GM12801 (cell line): ENCODE measurements around the gene AKIRIN1.

Experiments
- TF ChIP-seq, protein P1 (sequence below): IDR thresholded peaks from one replicate; pipeline ENCODE4 v1.5.1; 2011; ENCODE audit warnings: control low read depth; ENCODE audit not compliant: insufficient read length; ENCODE audit errors: extremely low read depth

AKIRIN1 gene

GRCh38 chr1:39006287-39006686, 15.2 kb downstream of the AKIRIN1 start:
- TF ChIP-seq, protein P1, sequence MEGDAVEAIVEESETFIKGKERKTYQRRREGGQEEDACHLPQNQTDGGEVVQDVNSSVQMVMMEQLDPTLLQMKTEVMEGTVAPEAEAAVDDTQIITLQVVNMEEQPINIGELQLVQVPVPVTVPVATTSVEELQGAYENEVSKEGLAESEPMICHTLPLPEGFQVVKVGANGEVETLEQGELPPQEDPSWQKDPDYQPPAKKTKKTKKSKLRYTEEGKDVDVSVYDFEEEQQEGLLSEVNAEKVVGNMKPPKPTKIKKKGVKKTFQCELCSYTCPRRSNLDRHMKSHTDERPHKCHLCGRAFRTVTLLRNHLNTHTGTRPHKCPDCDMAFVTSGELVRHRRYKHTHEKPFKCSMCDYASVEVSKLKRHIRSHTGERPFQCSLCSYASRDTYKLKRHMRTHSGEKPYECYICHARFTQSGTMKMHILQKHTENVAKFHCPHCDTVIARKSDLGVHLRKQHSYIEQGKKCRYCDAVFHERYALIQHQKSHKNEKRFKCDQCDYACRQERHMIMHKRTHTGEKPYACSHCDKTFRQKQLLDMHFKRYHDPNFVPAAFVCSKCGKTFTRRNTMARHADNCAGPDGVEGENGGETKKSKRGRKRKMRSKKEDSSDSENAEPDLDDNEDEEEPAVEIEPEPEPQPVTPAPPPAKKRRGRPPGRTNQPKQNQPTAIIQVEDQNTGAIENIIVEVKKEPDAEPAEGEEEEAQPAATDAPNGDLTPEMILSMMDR, result no peak

GRCh38 chr1:39006726-39007645, 15.9 kb downstream of the AKIRIN1 start:
- TF ChIP-seq, protein P1, result no peak

GRCh38 chr1:39016604-39017171, 25.6 kb downstream of the AKIRIN1 start:
- TF ChIP-seq, protein P1, result no peak

- TF ChIP-seq, protein P1, result no peak
Measured at GRCh38 chr1:39017266-39017665, 26.2 kb downstream of the AKIRIN1 start.

- TF ChIP-seq, protein P1, result no peak
Measured at GRCh38 chr1:39021426-39021825, 30.4 kb downstream of the AKIRIN1 start.

GRCh38 chr1:39023140-39023539, 32.1 kb downstream of the AKIRIN1 start:
- TF ChIP-seq, protein P1, result no peak

GRCh38 chr1:39026051-39026865, 35.2 kb downstream of the AKIRIN1 start, which contains the start of gene NDUFS5:
Gene NDUFS5, plus strand, starts transcription at chr1:39026350. Its CDS starts 2,375 bp downstream, at chr1:39028725.
- TF ChIP-seq, protein P1, result no peak
